K562 (cell line): ENCODE data around the gene RBFOX2. TPM values are rescaled to one million over a fixed set of nuclear protein-coding genes. Genes with fewer than 3 reads are reported as not detected.

Experiments used
- ARNT ChIP-seq, 2 experiments: fragments of 450-650 bp; IDR thresholded peaks; 2 replicates each; pipeline ENCODE4 v1.6.1; 2016; ENCODE audit warnings: mild to moderate bottlenecking in 1 of 2
- DACH1 ChIP-seq: fragments of 450-650 bp; IDR thresholded peaks from 2 replicates; pipeline ENCODE4 v1.6.1; 2018; ENCODE audit not compliant: partially characterized antibody
- DPF2 ChIP-seq: fragments of 450-650 bp; IDR thresholded peaks from 2 replicates; pipeline ENCODE4 v1.6.1; 2016
- NBN ChIP-seq: fragments of 450-650 bp; IDR thresholded peaks from 2 replicates; pipeline ENCODE4 v1.6.1; 2016; ENCODE audit warnings: low read depth, mild to moderate bottlenecking
- RBBP5 ChIP-seq: fragments of 200-600 bp; sonication (generic); IDR thresholded peaks from 2 replicates; pipeline ENCODE4 v1.6.1; 2012; ENCODE audit warnings: borderline replicate concordance, mild to moderate bottlenecking, low read length, control low read depth, inconsistent platforms; ENCODE audit not compliant: insufficient read depth, poor library complexity, severe bottlenecking
- ZNF785 ChIP-seq: fragments of 250-450 bp; sonication (Bioruptor Pico); IDR thresholded peaks from 2 replicates; pipeline ENCODE4 v1.4.0; 2020; ENCODE audit warnings: mild to moderate bottlenecking
- polyA plus RNA-seq, 8 experiments: library from polyadenylated mRNA; depleted of rRNA in 4 of 8; stranded (reverse) in 5 of 8; unstranded in 3 of 8; fragments of >200 nt; fragmentation: Nextera tagmentation in 2 of 8; fragmentation: Illumina TruSeq in 1 of 8; extraction: Ambion mirVana in 2 of 8; extraction: Trizol in 1 of 8; gene quantifications; 2 replicates each; pipeline versions ENCODE4 v1.2.1 to v1.2.3, GENCODE V29; 2011 to 2014; ENCODE audit warnings: inconsistent platforms in 1 of 8, missing spikeins in 1 of 8
- total RNA-seq, 7 experiments: library from RNA; depleted of rRNA in 6 of 7; stranded (reverse); fragments of >200 nt in 6 of 7; fragmentation: Illumina TruSeq in 2 of 7; extraction: Trizol in 2 of 7; gene quantifications; 2 replicates each; pipeline versions ENCODE4 v1.2.1 to v1.2.3, GENCODE V29; 2011 to 2021; ENCODE audit warnings: low replicate concordance in 1 of 7
- TF ChIP-seq, protein P1 (sequence below), 2 experiments: fragments of 450-650 bp; formaldehyde crosslinking in 1 of 2; IDR thresholded peaks; 2 replicates each; pipeline versions ENCODE4 v1.4.0 to v1.6.1; 2014 to 2020; ENCODE audit warnings: mild to moderate bottlenecking in 2 of 2, borderline replicate concordance in 1 of 2, low read depth in 1 of 2

Gene RBFOX2
- total and polyA plus RNA-seq, 9 of the 15 experiments (the other 6 are each of a cell fraction or from before 2014, with no cell fraction given): 5.8 to 24.8 (median 14.2) TPM

GRCh38 chr22:36048911-36049677 lies 20.5 kb upstream of the RBFOX2 start (continued):
- TF ChIP-seq, protein P1, sequence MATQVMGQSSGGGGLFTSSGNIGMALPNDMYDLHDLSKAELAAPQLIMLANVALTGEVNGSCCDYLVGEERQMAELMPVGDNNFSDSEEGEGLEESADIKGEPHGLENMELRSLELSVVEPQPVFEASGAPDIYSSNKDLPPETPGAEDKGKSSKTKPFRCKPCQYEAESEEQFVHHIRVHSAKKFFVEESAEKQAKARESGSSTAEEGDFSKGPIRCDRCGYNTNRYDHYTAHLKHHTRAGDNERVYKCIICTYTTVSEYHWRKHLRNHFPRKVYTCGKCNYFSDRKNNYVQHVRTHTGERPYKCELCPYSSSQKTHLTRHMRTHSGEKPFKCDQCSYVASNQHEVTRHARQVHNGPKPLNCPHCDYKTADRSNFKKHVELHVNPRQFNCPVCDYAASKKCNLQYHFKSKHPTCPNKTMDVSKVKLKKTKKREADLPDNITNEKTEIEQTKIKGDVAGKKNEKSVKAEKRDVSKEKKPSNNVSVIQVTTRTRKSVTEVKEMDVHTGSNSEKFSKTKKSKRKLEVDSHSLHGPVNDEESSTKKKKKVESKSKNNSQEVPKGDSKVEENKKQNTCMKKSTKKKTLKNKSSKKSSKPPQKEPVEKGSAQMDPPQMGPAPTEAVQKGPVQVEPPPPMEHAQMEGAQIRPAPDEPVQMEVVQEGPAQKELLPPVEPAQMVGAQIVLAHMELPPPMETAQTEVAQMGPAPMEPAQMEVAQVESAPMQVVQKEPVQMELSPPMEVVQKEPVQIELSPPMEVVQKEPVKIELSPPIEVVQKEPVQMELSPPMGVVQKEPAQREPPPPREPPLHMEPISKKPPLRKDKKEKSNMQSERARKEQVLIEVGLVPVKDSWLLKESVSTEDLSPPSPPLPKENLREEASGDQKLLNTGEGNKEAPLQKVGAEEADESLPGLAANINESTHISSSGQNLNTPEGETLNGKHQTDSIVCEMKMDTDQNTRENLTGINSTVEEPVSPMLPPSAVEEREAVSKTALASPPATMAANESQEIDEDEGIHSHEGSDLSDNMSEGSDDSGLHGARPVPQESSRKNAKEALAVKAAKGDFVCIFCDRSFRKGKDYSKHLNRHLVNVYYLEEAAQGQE (IDR thresholded peaks at IDR 0.05; ENCODE audit: borderline replicate concordance): no peak
- TF ChIP-seq, protein P1 (CRISPR knock-in tag; IDR thresholded peaks at IDR 0.05; ENCODE audit: low read depth): no peak
- peak; percentile 44 for TF ChIP-seq DACH1
- peak; percentile 28 for TF ChIP-seq RBBP5
- no peak for TF ChIP-seq ARNT (IDR thresholded peaks at IDR 0.05)
- peak; percentile 60; the same call in 1 of the 2 replicates for TF ChIP-seq NBN
- TF ChIP-seq DPF2: peak; percentile 77; the same call in 1 of the 2 replicates
- no peak for TF ChIP-seq ZNF785 (CRISPR knock-in tag)
